ENCODE results near the gene ENTPD5.
"Not testable (repeated sequence)": the region's sequence is repeated elsewhere in the genome, so short reads cannot be mapped to it uniquely, and the experiment has no call there.

ENTPD5 gene

DNA sequence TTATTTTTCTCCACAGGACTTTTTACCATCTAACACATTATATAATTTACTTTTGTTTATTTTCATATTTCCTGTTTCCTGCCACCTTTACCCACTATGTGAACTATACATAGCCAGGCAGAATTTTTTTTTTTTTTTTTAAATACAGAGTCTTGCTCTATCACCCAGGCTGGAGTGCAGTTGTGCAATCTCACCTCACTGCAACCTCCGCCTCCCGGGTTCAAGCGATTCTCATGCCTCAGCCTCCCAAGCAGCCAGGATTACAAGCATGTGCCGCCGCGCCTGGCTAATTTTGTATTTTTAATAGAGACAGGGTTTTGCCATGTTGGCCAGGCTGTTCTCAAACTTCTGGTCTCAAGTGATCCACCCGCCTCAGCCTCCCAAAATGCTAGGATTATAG is 24.2 kb downstream of the ENTPD5 start:
- H3K36me3 ChIP-seq (replicated peaks); H3K27me3 ChIP-seq (ENCODE audit: low read depth); H3K4me1 ChIP-seq; DNase-seq (ENCODE audit: low spot score in 2 of 2); in situ Hi-C loops (cut with MboI; ENCODE audit: low sequenced_read_pairs); H3K9me3 ChIP-seq; H3K4me3 ChIP-seq: not testable (repeated sequence)

DNA sequence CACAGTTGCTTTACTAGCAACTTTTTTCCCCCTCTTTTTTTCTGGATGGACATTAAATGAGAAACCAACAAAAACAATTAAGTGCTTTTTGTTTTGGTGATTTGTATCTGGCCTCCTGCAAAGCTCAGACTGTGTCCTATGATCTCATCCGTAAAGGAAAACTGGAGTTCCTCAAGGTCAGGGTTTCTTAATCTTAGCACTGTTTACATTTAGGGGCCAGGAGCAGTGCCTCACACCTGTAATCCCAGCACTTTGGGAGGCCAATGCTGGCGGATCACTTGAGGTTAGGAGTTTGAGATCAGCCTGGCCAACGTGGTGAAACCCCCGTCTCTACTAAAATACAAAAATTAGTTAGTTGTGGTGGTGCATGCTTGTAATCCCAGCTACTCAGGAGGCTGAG is 28.0 kb downstream of the ENTPD5 start:
- DNase-seq (ENCODE audit: low spot score in 2 of 2): no peak
- H3K4me3 ChIP-seq: no peak overlapping the region
- H3K4me1 ChIP-seq: no peaks in the 10 kb centered on the region
- H3K9me3 ChIP-seq: no peaks in the 10 kb centered on the region
- H3K27me3 ChIP-seq (ENCODE audit: low read depth): no peaks in the 10 kb centered on the region
- peaks cover 12% of the 10 kb centered on the region for H3K36me3 ChIP-seq (replicated peaks)
- in situ Hi-C loops (cut with MboI; ENCODE audit: low sequenced_read_pairs): no loop called here

DNA sequence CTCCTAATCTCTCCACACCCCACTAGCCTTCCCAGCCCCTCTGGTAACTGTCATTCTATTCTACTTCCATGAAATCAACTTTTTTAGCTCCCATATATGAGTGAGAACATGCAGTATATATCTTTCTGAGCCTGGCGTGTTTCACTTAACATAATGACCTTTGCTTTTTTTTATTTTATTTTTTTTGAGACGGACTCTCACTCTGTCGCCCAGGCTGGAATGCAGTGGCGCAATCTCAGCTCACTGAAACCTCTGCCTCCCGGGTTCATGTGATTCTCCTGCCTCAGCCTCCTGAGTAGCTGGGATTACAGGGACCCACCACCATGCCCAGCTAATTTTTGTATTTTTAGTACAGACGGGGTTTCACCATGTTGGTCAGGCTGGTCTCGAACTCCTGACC is 30.4 kb downstream of the ENTPD5 start:
- in situ Hi-C loops (cut with MboI; ENCODE audit: low sequenced_read_pairs); H3K9me3 ChIP-seq; H3K4me3 ChIP-seq; H3K27me3 ChIP-seq (ENCODE audit: low read depth); DNase-seq (ENCODE audit: low spot score in 2 of 2); H3K4me1 ChIP-seq: not testable (repeated sequence)
- peaks cover 18% of the 10 kb centered on the region for H3K36me3 ChIP-seq (replicated peaks)

DNA sequence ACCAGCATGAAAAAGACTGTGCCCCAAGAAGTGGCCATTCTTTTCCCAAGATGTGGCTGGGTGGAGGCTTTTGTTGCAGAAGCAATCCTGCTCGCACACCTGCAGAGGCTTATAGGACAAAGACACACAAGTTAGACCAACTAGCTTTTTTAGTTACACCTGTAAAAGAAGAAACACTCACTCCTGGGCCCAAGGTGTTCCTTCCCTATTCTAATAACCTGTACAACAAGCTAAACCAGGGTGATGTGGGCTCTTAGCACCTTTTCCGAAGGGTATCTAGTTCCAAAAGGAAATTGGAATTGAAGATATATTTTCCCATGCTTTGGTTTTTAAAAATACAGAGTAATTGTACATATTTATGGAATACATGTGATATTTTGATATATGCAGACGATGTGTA is 31.0 kb downstream of the ENTPD5 start:
- no peak for DNase-seq (ENCODE audit: low spot score in 2 of 2)
- Histone ChIP-seq H3K36me3 (replicated peaks) (peaks cover 18% of the 10 kb centered on the region), H3K9me3 (no peaks in the 10 kb centered on the region), H3K4me3 (no peak overlapping the region), H3K27me3 (ENCODE audit: low read depth) (no peaks in the 10 kb centered on the region), H3K4me1 (no peaks in the 10 kb centered on the region)
- in situ Hi-C loops (cut with MboI; ENCODE audit: low sequenced_read_pairs): no loop called here

DNA sequence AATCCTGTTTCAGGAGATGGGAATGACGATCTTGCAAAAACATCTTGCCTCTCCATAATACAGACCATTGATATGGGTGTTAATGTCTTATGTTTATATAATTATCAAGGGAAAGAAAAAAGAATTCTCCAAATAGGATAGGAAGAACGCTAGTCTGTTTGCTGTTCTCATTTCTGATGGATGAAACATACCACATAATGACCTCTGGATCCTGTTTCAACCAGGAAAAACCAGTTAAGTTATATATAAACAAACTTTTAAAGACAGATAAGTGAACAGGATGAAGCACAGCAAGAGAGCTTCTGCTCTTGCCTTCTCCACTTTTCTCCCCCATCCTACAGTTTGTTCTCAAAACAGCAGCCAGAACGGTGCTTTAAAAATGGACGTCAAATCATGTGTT is 41.2 kb downstream of the ENTPD5 start:
- Histone ChIP-seq H3K36me3 (replicated peaks) (peaks cover 5% of the 10 kb centered on the region), H3K27me3 (ENCODE audit: low read depth) (no peaks in the 10 kb centered on the region), H3K4me3 (no peak overlapping the region), H3K4me1 (no peaks in the 10 kb centered on the region), H3K9me3 (no peaks in the 10 kb centered on the region)
- no peak for DNase-seq (ENCODE audit: low spot score in 2 of 2)
- in situ Hi-C loops (cut with MboI; ENCODE audit: low sequenced_read_pairs): no loop called here

DNA sequence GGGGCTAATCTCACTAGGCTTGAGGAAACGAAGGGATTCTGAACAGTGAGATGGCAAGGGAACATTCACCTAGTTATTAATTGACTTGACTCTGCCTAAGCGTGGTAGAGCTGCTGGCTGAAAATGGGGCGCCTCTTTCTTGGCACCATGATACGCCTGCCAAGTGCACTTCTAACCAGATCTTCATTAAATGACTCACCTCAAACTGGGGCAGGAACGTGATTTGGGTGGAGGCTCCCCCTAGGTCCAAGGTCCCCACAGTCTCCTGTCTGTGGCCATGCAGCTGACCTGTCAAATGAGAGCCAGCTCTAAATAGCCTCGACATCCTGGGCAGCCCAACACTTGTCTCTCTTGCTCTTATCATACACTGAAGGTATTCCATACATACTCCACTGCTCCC is 43.0 kb downstream of the ENTPD5 start:
- DNase-seq (ENCODE audit: low spot score in 2 of 2): no peak
- no peaks in the 10 kb centered on the region for H3K4me1 ChIP-seq
- in situ Hi-C loops (cut with MboI; ENCODE audit: low sequenced_read_pairs): no loop called here
- no peak overlapping the region for H3K4me3 ChIP-seq
- H3K27me3 ChIP-seq (ENCODE audit: low read depth): no peaks in the 10 kb centered on the region
- H3K9me3 ChIP-seq: no peaks in the 10 kb centered on the region
- peaks cover 5% of the 10 kb centered on the region for H3K36me3 ChIP-seq (replicated peaks)

DNA sequence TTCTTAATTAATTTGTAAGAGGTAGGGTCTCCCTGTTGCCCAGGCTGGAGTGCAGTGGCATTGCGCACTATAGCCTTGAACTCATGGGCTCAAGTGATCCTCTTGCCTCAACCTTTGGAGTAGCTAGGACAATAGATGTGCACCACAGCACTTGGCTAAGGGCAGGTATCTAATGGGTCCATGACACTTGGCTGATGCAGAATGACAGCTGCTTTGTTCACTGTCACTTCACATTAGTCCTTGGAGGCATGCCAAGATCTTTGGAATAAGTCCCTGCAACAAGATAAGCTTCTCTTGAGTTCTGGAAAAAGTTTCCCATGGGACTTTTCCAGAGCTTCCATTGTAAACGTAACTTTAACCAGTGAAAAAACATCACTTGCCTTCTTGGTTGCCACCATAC is 45.6 kb downstream of the ENTPD5 start:
- Histone ChIP-seq H3K4me3 (no peak overlapping the region), H3K36me3 (replicated peaks) (peaks cover 16% of the 10 kb centered on the region), H3K27me3 (ENCODE audit: low read depth) (no peaks in the 10 kb centered on the region), H3K4me1 (no peaks in the 10 kb centered on the region), H3K9me3 (no peaks in the 10 kb centered on the region)
- in situ Hi-C loops (cut with MboI; ENCODE audit: low sequenced_read_pairs): no loop called here
- DNase-seq (ENCODE audit: low spot score in 2 of 2): no peak

DNA sequence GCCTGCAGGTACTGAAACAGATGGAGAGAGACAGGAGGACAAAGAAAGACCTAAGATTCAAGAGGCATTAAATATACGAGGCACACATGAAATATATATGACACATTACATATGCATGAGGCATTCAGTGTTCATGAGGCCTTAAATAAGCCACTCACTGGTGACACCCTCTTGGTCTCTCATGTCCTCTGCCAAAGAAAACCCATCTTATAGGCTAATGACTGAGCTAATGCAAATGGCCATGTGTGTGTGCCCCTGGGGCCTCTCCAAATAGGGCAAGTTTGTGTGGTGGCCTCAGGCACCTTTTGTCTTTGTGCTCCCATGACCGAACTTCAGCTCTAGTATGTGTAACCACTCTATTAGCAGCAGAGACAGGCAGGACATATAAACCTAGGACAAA is 50.2 kb downstream of the ENTPD5 start:
- DNase-seq (ENCODE audit: low spot score in 2 of 2): no peak
- Histone ChIP-seq H3K4me1 (no peaks in the 10 kb centered on the region), H3K36me3 (replicated peaks) (peaks cover 22% of the 10 kb centered on the region), H3K4me3 (no peak overlapping the region), H3K9me3 (no peaks in the 10 kb centered on the region), H3K27me3 (ENCODE audit: low read depth) (no peaks in the 10 kb centered on the region)
- in situ Hi-C loops (cut with MboI; ENCODE audit: low sequenced_read_pairs): no loop called here

DNA sequence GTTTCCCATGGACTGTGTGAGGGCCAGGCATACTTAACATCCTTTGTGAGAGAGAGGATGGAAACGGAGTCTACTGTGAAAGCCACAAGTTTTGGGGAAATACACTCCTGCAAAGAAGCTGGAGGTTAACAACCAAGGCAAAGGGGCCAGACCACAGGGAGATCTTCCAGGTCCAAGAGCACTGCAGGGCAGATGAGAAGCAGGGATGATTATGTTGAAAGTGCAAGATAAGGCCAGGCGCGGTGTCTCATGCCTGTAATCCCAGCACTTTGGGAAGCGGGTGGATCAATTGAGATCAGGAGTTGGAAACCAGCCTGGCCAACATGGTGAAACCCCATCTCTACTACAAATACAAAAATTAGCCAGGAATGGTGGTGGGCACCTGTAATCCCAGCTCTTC is 53.9 kb downstream of the ENTPD5 start:
- Histone ChIP-seq H3K4me3 (no peak overlapping the region), H3K4me1 (no peaks in the 10 kb centered on the region), H3K9me3 (no peaks in the 10 kb centered on the region), H3K27me3 (ENCODE audit: low read depth) (no peaks in the 10 kb centered on the region), H3K36me3 (replicated peaks) (peaks cover 39% of the 10 kb centered on the region)
- in situ Hi-C loops (cut with MboI; ENCODE audit: low sequenced_read_pairs): no loop called here
- no peak for DNase-seq (ENCODE audit: low spot score in 2 of 2)

DNA sequence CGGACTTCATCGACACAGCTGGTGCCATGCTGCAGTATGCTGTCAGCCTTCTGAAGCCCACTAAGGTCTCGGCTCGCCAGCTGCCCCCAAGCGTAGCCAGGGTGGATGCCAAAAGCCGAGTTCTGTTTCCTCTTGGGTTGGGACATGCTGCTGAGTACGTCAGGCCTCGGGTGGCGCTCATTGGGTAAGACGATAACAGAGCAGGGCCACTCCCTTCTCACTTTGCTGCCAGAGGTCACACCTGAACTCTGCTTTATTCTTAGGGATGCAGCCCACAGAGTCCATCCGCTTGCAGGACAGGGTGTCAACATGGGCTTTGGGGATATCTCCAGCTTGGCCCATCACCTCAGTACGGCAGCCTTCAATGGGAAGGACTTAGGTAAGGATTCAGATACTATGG is 57.9 kb downstream of the ENTPD5 start:
- in situ Hi-C loops (cut with MboI; ENCODE audit: low sequenced_read_pairs): no loop called here
- H3K36me3 ChIP-seq (replicated peaks): peaks cover 49% of the 10 kb centered on the region

DNA sequence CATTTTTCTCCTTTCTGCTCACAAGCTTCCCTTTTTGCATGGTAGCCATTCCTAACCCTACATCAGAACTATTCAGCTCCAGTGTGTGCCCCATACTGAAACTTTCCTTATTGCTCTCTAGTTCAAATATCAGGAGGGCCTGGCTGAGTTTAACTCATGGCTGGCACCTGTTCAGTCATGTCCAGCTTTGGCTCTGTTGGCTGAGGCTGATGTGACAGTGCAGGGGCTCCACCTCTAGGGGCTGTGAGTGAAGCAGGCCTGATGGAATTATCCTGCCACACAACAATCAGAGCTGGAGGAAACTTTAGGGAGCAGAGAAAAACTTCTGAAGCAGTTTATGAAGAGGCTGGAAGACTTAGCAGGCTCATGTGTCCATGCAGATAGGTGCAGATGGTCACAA is 60.5 kb downstream of the ENTPD5 start:
- Histone ChIP-seq H3K9me3 (no peaks in the 10 kb centered on the region), H3K4me3 (no peak overlapping the region), H3K36me3 (replicated peaks) (peaks cover 57% of the 10 kb centered on the region), H3K4me1 (no peaks in the 10 kb centered on the region), H3K27me3 (ENCODE audit: low read depth) (no peaks in the 10 kb centered on the region)
- no peak for DNase-seq (ENCODE audit: low spot score in 2 of 2)
- in situ Hi-C loops (cut with MboI; ENCODE audit: low sequenced_read_pairs): no loop called here

More for the DNA sequence above, 57.9 kb downstream of the ENTPD5 start:
- Histone ChIP-seq H3K9me3 (no peaks in the 10 kb centered on the region), H3K4me3 (no peak overlapping the region), H3K4me1 (no peaks in the 10 kb centered on the region), H3K27me3 (ENCODE audit: low read depth) (no peaks in the 10 kb centered on the region)
- no peak for DNase-seq (ENCODE audit: low spot score in 2 of 2)

DNA sequence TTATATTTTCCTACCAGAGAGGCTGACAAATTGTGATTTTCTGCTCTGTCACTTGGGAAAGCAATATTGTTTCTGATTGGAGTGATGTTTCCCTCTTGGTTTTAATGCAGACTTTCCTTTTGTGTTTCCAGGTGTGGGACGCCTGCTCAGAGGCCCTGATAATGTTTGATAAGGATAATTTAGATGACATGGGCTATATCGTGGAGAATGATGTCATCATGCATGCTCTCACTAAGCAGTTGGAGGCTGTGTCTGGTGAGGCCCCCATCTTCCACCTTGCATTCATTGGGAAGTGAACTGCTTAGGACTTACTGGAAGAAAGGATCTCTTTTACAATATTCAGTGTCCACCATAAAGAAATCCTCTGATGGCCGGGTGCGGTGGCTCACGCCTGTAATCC is 63.4 kb downstream of the ENTPD5 start:
- Histone ChIP-seq H3K9me3 (no peaks in the 10 kb centered on the region), H3K36me3 (replicated peaks) (peaks cover 43% of the 10 kb centered on the region), H3K27me3 (ENCODE audit: low read depth) (no peaks in the 10 kb centered on the region), H3K4me1 (peaks cover 4% of the 10 kb centered on the region), H3K4me3 (no peak overlapping the region)
- no peak for DNase-seq (ENCODE audit: low spot score in 2 of 2)
- in situ Hi-C loops (cut with MboI; ENCODE audit: low sequenced_read_pairs): no loop called here

DNA sequence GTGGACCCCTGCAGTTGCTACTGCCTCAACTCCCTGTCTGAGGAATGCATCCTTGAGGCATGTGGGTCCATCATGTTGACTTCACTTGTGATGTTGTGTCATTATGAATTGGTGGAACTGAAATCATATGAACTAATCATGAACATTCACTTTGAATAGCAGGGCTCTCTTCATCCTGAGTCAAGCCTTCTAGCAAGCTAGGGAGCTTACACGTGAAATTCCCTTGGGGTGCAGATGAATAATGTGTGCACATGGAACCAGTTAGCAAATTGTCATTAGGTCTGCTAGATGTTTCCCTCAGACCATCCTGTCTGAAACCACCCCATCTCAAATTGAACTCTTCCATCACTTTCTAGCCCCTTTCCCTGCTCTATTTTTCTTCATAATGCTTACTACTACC is 65.4 kb downstream of the ENTPD5 start:
- peaks cover 7% of the 10 kb centered on the region for H3K4me1 ChIP-seq
- peaks cover 27% of the 10 kb centered on the region for H3K36me3 ChIP-seq (replicated peaks)
- in situ Hi-C loops (cut with MboI; ENCODE audit: low sequenced_read_pairs): no loop called here
- DNase-seq (ENCODE audit: low spot score in 2 of 2): no peak
- H3K9me3 ChIP-seq: no peaks in the 10 kb centered on the region
- no peak overlapping the region for H3K4me3 ChIP-seq
- H3K27me3 ChIP-seq (ENCODE audit: low read depth): no peaks in the 10 kb centered on the region

DNA sequence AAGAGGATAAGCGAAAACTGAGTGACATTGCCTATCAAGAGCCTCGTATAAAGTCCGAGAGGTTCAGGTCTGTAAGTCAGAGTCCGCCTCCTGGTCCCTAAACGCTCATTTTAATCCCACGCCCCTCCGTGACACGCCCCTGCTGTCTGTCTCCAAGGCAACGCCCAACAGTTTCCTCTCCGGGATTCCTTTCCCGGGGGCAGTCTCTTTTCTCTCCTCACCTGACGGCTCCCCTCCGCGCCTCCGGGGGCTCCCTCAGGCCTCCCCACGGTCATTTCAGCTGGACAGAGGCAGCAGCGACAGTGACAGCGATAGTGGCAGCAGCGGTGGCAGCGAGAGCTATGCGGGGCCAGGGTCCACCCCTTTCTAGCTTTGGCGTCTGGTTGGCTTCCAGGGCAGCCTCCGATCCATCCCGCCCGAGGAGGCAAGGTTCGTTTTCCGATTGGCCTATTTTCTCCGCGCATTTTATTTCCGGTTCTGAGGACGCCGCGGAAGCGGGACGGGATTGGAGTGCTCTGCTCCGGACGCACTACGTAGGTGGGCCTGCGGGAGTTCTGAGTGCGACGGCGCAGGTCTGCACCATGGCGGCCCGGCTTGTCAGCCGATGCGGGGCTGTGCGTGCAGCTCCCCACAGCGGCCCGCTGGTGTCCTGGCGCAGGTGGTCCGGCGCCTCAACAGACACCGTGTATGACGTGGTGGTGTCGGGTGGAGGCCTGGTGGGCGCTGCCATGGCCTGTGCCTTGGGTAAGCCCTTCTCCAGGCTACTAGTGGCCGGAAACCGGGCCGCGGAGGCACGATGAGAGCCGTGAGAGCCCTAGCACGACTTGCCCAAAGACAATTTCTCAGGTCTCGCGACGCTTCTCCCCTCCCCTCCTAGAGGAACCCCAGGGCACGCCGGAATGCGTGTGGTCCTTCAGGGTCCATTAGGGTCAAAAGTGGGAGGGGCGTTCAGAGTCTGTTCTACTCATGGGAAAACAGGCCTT is 69.0 kb downstream of the ENTPD5 start, which contains the start of the genes COQ6 and FAM161B:
TSS of gene COQ6 (plus strand) at position 551 of the 983 bp plus-strand sequence. CDS start at position 582, 31 bp downstream.
TSS of gene FAM161B (minus strand) at position 343 of the 983 bp plus-strand sequence. CDS start at position 275, 68 bp downstream.
- peak within 1 kb of the TSS; percentile 67 for H3K4me3 ChIP-seq
- H3K4me1 ChIP-seq: peaks cover 7% of the 10 kb centered on the region
- DNase-seq (ENCODE audit: low spot score in 2 of 2): peak; percentile 95 to 96
- peaks cover 9% of the 10 kb centered on the region for H3K36me3 ChIP-seq (replicated peaks)
- in situ Hi-C loops (cut with MboI; ENCODE audit: low sequenced_read_pairs): no loop called here
- no peaks in the 10 kb centered on the region for H3K27me3 ChIP-seq (ENCODE audit: low read depth)
- no peaks in the 10 kb centered on the region for H3K9me3 ChIP-seq

Data from HAP-1 (cell line).